Stomach (tissue), 9 donors: Measurements from ENCODE around the gene SULT2B1. TPM values are rescaled to one million over a fixed set of nuclear protein-coding genes. Genes with fewer than 3 reads are reported as not detected.

Experiments used
- DNase-seq, 2 donors: peaks; one replicate each; pipeline versions ENCODE4 v3.0.0 to v3.0.0-alpha.2; 2013 to 2019
- H3K27ac ChIP-seq, 5 donors: fragments of 200-600 bp in 4 of 5; sonication (generic) in 4 of 5; one replicate each; pipeline ENCODE4 v1.5.1; 2013 to 2019; ENCODE audit warnings: mild to moderate bottlenecking in 1 of 5, moderate library complexity in 1 of 5
- H3K27me3 ChIP-seq, 3 donors: fragments of 200-600 bp; sonication (generic); one replicate each; pipeline ENCODE4 v1.5.1; 2017 to 2019; ENCODE audit warnings: mixed run types in 1 of 3
- H3K36me3 ChIP-seq, 4 donors: fragments of 200-600 bp; sonication (generic); 1 replicate in 3 of 4; 2 replicates in 1 of 4; pipeline ENCODE4 v1.5.1; 2016 to 2019
- H3K4me1 ChIP-seq, 4 donors: fragments of 200-600 bp; sonication (generic); one replicate each; pipeline ENCODE4 v1.5.1; 2016 to 2019
- H3K4me3 ChIP-seq, 4 donors: fragments of 200-600 bp; sonication (generic) in 3 of 4; one replicate each; pipeline ENCODE4 v1.5.1; 2016 to 2019; ENCODE audit warnings: mild to moderate bottlenecking in 1 of 4
- H3K9me3 ChIP-seq, 4 donors: fragments of 200-600 bp; sonication (generic); one replicate each; pipeline ENCODE4 v1.5.1; 2016 to 2019
- EP300 ChIP-seq: sonication (generic); formaldehyde crosslinking; IDR thresholded peaks from one replicate; pipeline ENCODE4 v1.6.1; 2017; ENCODE audit warnings: antibody characterized with exemption
- POLR2A ChIP-seq, 4 donors: fragments of 450-650 bp; IDR thresholded peaks; one replicate each; pipeline ENCODE4 v1.6.1; 2016; ENCODE audit warnings: antibody characterized with exemption in 4 of 4, control low read depth in 2 of 4, mild to moderate bottlenecking in 1 of 4, moderate library complexity in 1 of 4
- POLR2AphosphoS5 ChIP-seq, 3 donors: sonication (generic); formaldehyde crosslinking; IDR thresholded peaks; one replicate each; pipeline ENCODE4 v1.6.1; 2016; ENCODE audit warnings: antibody characterized with exemption in 3 of 3
- WGBS, 5 donors: extraction: QIAGEN DNeasy Blood & Tissue Kit in 3 of 5; methylation state at CpG; one replicate each; pipeline versions ENCODE4 v1.1.5 to v1.1.7; 2013 to 2018; 5-methylcytosine and 5-hydroxymethylcytosine counted together
- intact Hi-C: fragments of 100-400 bp; cut with DNase I; formaldehyde crosslinking; loops from one replicate; pipeline ENCODE4 v1.15.1; 2023; ENCODE audit warnings: low total_unique reads
- polyA plus RNA-seq, 3 donors: library from polyadenylated mRNA; stranded (reverse); fragments of 200-250 nt; gene quantifications; one replicate each; pipeline ENCODE4 v1.2.3, GENCODE V29; 2013
- total RNA-seq, 5 donors: library from RNA; depleted of rRNA; stranded (reverse); fragments of >200 nt; gene quantifications; one replicate each; pipeline versions ENCODE4 v1.1.0 to v1.2.3, GENCODE V29; 2014 to 2016
- TF ChIP-seq, protein P1 (sequence below), 7 experiments: fragments of 450-650 bp in 4 of 7; fragments of 200-600 bp in 3 of 7; sonication (generic) in 3 of 7; IDR thresholded peaks; one replicate each; pipeline ENCODE4 v1.5.1; 2016 to 2019; ENCODE audit warnings: antibody characterized with exemption in 7 of 7, control low read depth in 2 of 7, mild to moderate bottlenecking in 1 of 7
- donor health status: healthy with polysubstance abuse.
- donor health status: Bipolar disorder and iron deficiency.
- donor health status: healthy.

Gene SULT2B1
- total and polyA plus RNA-seq, 8 donors, result 2.0 to 46.8 (median 3.1) TPM; not detected in 3

- WGBS, 5 donors, result 0 to 4% (median 1%) methylated on average over 22 to 66 of the region's 67 CpGs
- Histone ChIP-seq H3K27ac (peak overlapping the region; percentile 90 to 98 (median 96)), H3K36me3 (peaks cover 0 to 19% (median 12%) of the 10 kb centered on the region in 4 donors), H3K9me3 (no peaks in the 10 kb centered on the region), H3K4me1 (peaks cover 64 to 87% (median 80%) of the 10 kb centered on the region in 4 donors), H3K27me3 (no peaks in the 10 kb centered on the region), H3K4me3 (peak overlapping the region; percentile 62 to 81 (median 76))
- TF ChIP-seq POLR2AphosphoS5 (IDR thresholded peaks at IDR 0.05), result peak; percentile 40 to 73 (median 70)
- no peak for TF ChIP-seq POLR2A (IDR thresholded peaks at IDR 0.05)
- intact Hi-C loops, result no loop called here
- peak; percentile 75 to 89 for DNase-seq
Observed at GRCh38 chr19:48635263-48635965, 83.4 kb downstream of the SULT2B1 start.

DNA sequence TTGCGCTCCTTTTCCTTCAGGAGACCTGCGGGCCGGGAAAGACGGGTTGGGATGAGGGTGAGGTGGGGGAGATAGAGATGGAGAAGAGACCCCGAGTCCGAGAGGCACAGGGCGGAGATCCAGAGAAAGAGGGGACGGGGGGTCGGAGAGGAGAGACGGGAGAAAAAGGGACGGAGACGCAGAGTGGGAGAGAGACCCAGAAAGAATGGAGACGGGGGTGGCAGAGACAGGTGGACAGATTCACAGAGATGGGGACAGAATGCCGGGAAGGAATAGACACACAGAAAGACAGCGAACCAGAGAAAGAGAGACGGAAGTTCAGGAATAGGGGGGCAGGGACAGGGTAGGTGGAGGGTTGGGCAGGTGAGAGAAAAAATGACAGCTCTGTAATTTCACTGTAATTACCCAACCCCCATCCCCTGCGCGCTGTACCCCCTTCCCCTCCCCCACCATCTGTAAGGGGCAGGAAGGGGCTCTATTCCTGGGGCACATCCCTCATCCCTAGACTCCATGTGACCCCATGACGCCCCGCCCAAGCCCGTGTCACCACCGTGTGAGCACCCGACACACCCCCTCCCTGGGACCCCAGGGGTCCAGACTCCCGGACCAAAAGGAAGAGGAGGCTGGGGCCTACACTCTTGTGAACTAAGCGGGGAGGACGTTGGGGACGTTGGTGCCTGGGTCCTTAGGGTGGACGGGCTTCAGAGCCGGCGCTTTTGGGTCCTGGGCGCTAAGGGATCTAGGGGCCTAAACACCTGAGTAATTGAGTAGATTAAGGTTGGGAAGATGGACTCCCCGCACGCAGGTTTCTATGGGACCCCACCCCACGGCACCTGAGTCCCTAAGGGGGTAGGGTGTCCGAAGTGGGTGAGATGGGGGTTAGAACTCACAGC lies 84.2 kb downstream of the SULT2B1 start:
- TF ChIP-seq POLR2A (IDR thresholded peaks at IDR 0.05), result no peak
- TF ChIP-seq, protein P1, sequence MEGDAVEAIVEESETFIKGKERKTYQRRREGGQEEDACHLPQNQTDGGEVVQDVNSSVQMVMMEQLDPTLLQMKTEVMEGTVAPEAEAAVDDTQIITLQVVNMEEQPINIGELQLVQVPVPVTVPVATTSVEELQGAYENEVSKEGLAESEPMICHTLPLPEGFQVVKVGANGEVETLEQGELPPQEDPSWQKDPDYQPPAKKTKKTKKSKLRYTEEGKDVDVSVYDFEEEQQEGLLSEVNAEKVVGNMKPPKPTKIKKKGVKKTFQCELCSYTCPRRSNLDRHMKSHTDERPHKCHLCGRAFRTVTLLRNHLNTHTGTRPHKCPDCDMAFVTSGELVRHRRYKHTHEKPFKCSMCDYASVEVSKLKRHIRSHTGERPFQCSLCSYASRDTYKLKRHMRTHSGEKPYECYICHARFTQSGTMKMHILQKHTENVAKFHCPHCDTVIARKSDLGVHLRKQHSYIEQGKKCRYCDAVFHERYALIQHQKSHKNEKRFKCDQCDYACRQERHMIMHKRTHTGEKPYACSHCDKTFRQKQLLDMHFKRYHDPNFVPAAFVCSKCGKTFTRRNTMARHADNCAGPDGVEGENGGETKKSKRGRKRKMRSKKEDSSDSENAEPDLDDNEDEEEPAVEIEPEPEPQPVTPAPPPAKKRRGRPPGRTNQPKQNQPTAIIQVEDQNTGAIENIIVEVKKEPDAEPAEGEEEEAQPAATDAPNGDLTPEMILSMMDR (IDR thresholded peaks at IDR 0.05), result no peak
- TF ChIP-seq EP300, result no peak
- no peak for TF ChIP-seq POLR2AphosphoS5 (IDR thresholded peaks at IDR 0.05)
- Histone ChIP-seq H3K36me3 (peaks cover 0 to 16% (median 9%) of the 10 kb centered on the region in 4 donors), H3K4me1 (peaks cover 56 to 83% (median 72%) of the 10 kb centered on the region in 4 donors), H3K27ac (peak overlapping the region; percentile 90 to 98 (median 96)), H3K9me3 (no peaks in the 10 kb centered on the region), H3K27me3 (no peaks in the 10 kb centered on the region), H3K4me3 (peak overlapping the region; percentile 62 to 81 (median 76))
- WGBS, 5 donors, result 0 to 2% (median 1%) methylated on average over 26 to 35 of the region's 35 CpGs
- peak in 1 of 2 donors; percentile 77 for DNase-seq
- intact Hi-C loops, result no loop called here

DNA sequence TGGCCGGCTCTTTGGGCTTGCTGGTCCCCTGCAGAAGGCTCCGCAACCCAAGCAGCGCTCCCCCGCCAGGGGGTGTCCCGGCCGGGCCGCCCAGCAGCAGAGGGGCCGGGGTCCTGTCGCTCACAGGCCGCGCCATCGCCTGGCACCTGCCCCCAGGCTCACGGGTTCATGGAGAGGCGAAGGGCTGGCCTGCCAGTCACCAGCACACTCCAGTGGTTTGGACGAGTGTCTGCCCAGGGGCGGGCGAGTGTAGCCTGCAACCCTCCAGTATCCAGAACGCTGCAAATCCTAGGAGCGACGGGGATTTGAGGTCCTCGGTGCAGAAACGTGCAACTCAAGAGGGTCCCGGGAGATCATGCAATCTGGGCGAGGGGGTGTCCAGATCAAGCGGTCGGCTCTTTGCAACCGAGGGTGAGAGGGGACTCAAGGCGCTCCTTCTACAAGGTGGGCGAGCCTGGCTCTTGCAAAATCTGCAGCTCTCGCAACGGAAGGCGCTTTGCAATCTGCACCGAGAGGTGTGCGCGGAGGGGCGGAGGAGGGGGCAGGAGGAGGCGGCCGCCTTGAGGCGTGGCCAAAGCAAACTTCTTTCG lies 85.0 kb downstream of the SULT2B1 start, which contains the start of gene DBP:
Gene DBP (minus strand): TSS at position 521 of the 590 bp plus-strand sequence. CDS start 385 bp downstream, at position 136.
- H3K27me3 ChIP-seq, result no peaks in the 10 kb centered on the region
- peak within 1 kb of the TSS; percentile 90 to 98 (median 96) for H3K27ac ChIP-seq
- intact Hi-C loops, result no loop called here
- H3K4me1 ChIP-seq, result peaks cover 54 to 79% (median 66%) of the 10 kb centered on the region in 4 donors
- 0 to 1% (median 0%) methylated on average over 29 to 40 of the region's 40 CpGs for WGBS, 5 donors
- no peak for TF ChIP-seq POLR2AphosphoS5 (IDR thresholded peaks at IDR 0.05)
- TF ChIP-seq EP300, result no peak
- TF ChIP-seq, protein P1 (IDR thresholded peaks at IDR 0.05), result no peak
- TF ChIP-seq POLR2A (IDR thresholded peaks at IDR 0.05), result no peak
- no peaks in the 10 kb centered on the region for H3K9me3 ChIP-seq
- H3K36me3 ChIP-seq, result peaks cover 0 to 12% (median 7%) of the 10 kb centered on the region in 4 donors
- peak in 1 of 2 donors; percentile 45 for DNase-seq
- peak within 1 kb of the TSS; percentile 62 to 81 (median 76) for H3K4me3 ChIP-seq

DNA sequence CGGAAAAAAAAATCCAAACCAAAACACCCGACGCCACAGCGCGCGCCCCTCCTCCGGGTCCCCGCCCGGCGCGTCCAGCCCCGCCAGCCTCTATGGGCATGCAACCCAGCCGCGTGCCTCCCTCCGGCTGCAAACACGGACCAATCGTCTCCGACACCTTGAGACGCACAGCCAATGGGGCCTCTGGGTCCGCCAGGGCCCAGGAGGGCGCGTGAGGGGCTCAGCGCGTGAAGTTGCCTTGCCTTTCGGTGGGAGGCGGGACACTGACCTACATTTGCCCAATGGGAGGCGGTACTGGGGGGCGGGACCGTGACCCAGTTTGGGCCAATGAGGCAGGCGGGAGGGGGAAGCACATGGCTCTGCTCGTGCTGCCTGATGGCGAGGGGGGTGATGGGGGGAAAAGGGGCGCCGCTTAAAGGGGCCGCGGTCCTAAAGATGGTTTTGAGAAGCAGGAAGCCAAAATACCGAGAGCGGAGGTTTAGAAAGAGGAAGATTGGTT lies 85.5 kb downstream of the SULT2B1 start:
- Histone ChIP-seq H3K4me1 (peaks cover 50 to 73% (median 62%) of the 10 kb centered on the region in 4 donors), H3K27ac (peak overlapping the region; percentile 90 to 98 (median 96)), H3K36me3 (peaks cover 0 to 6% (median 5%) of the 10 kb centered on the region in 4 donors), H3K4me3 (peak overlapping the region; percentile 62 to 81 (median 76)), H3K9me3 (no peaks in the 10 kb centered on the region), H3K27me3 (no peaks in the 10 kb centered on the region)
- 0 to 2% (median 1%) methylated on average over 16 to 38 of the region's 38 CpGs for WGBS, 5 donors
- intact Hi-C loops, result no loop called here
- peak; percentile 99 to 100 for DNase-seq
- TF ChIP-seq POLR2A (IDR thresholded peaks at IDR 0.05) (no peak), EP300 (no peak), POLR2AphosphoS5 (IDR thresholded peaks at IDR 0.05) (peak; percentile 42 to 92 (median 89))
- TF ChIP-seq, protein P1 (IDR thresholded peaks at IDR 0.05), result peak in 1 of 7 experiments; percentile 16
